ENCODE results near the gene KLF18.

Gene KLF18

GRCh38 chr1:44138239-44138638 lies 3.2 kb downstream of the KLF18 start:
- no peak for DNase-seq (ENCODE audit: low spot score)
- Histone ChIP-seq H3K27ac (ENCODE audit: poor library complexity, severe bottlenecking) (no peak overlapping the region), H3K36me3 (ENCODE audit: low read depth) (no peaks in the 10 kb centered on the region)

GRCh38 chr1:44135886-44136285 lies 5.5 kb downstream of the KLF18 start:
- Histone ChIP-seq H3K36me3 (ENCODE audit: low read depth) (no peaks in the 10 kb centered on the region), H3K27me3 (ENCODE audit: insufficient read depth, poor library complexity, severe bottlenecking) (peaks cover 2% of the 10 kb centered on the region), H3K4me1 (ENCODE audit: insufficient read depth, poor library complexity, severe bottlenecking) (no peaks in the 10 kb centered on the region), H3K9me3 (ENCODE audit: severe bottlenecking) (no peaks in the 10 kb centered on the region), H3K4me3 (ENCODE audit: severe bottlenecking) (no peak overlapping the region), H3K27ac (ENCODE audit: poor library complexity, severe bottlenecking) (no peak overlapping the region)
- ATAC-seq (ENCODE audit: low read depth): no peak
- DNase-seq (ENCODE audit: low spot score): no peak
- TF ChIP-seq CTCF (IDR thresholded peaks at IDR 0.05; ENCODE audit: poor library complexity, severe bottlenecking): no peak

More at GRCh38 chr1:44138239-44138638, 3.2 kb downstream of the KLF18 start:
- Histone ChIP-seq H3K9me3 (ENCODE audit: severe bottlenecking) (no peaks in the 10 kb centered on the region), H3K4me3 (ENCODE audit: severe bottlenecking) (no peak overlapping the region), H3K27me3 (ENCODE audit: insufficient read depth, poor library complexity, severe bottlenecking) (peaks cover 2% of the 10 kb centered on the region), H3K4me1 (ENCODE audit: insufficient read depth, poor library complexity, severe bottlenecking) (no peaks in the 10 kb centered on the region)
- no peak for ATAC-seq (ENCODE audit: low read depth)
- no peak for TF ChIP-seq CTCF (IDR thresholded peaks at IDR 0.05; ENCODE audit: poor library complexity, severe bottlenecking)

GRCh38 chr1:44134071-44134920 lies 7.1 kb downstream of the KLF18 start:
- no peaks in the 10 kb centered on the region for H3K4me1 ChIP-seq (ENCODE audit: insufficient read depth, poor library complexity, severe bottlenecking)
- DNase-seq (ENCODE audit: low spot score) (no peak), ATAC-seq (ENCODE audit: low read depth) (no peak)
- no peaks in the 10 kb centered on the region for H3K36me3 ChIP-seq (ENCODE audit: low read depth)
- H3K4me3 ChIP-seq (ENCODE audit: severe bottlenecking): no peak overlapping the region
- H3K27ac ChIP-seq (ENCODE audit: poor library complexity, severe bottlenecking): no peak overlapping the region
- TF ChIP-seq CTCF (IDR thresholded peaks at IDR 0.05; ENCODE audit: poor library complexity, severe bottlenecking): no peak
- peaks cover 2% of the 10 kb centered on the region for H3K27me3 ChIP-seq (ENCODE audit: insufficient read depth, poor library complexity, severe bottlenecking)
- H3K9me3 ChIP-seq (ENCODE audit: severe bottlenecking): no peaks in the 10 kb centered on the region

GRCh38 chr1:44131411-44131810 lies 10.0 kb downstream of the KLF18 start:
- ATAC-seq (ENCODE audit: low read depth) (no peak), DNase-seq (ENCODE audit: low spot score) (no peak)
- TF ChIP-seq CTCF (IDR thresholded peaks at IDR 0.05; ENCODE audit: poor library complexity, severe bottlenecking): no peak
- no peaks in the 10 kb centered on the region for H3K9me3 ChIP-seq (ENCODE audit: severe bottlenecking)
- H3K27me3 ChIP-seq (ENCODE audit: insufficient read depth, poor library complexity, severe bottlenecking): peaks cover 2% of the 10 kb centered on the region
- H3K4me1 ChIP-seq (ENCODE audit: insufficient read depth, poor library complexity, severe bottlenecking): no peaks in the 10 kb centered on the region
- H3K4me3 ChIP-seq (ENCODE audit: severe bottlenecking): no peak overlapping the region
- no peak overlapping the region for H3K27ac ChIP-seq (ENCODE audit: poor library complexity, severe bottlenecking)
- H3K36me3 ChIP-seq (ENCODE audit: low read depth): no peaks in the 10 kb centered on the region
